Calu3 (cell line): Measurements from ENCODE around the gene FXYD3. TPM values are rescaled to one million over a fixed set of nuclear protein-coding genes. Genes with fewer than 3 reads are reported as not detected.

Experiments used
- BruUV-seq: library from RNA; stranded (reverse); fragments of 400-500 nt; replicated peaks from 2 replicates; lab custom pipeline; 2021; lab: Mats Ljungman, UMichigan
- CTCF ChIA-PET: fragments of 300-600 bp; sonication (Branson Sonifier 250); formaldehyde crosslinking; loops from one replicate; lab custom pipeline; 2022; ENCODE audit warnings: antibody characterized with exemption; lab: Charles Lee
- DNase-seq: peaks from one replicate; pipeline ENCODE4 v3.0.0; 2022
- H3K27ac Mint-ChIP-seq: one replicate; pipeline ENCODE4 v1.8.0; 2022; ENCODE audit warnings: mixed read lengths; ENCODE audit not compliant: unreplicated experiment
- H3K27me3 Mint-ChIP-seq: one replicate; pipeline ENCODE4 v1.8.0; 2022; ENCODE audit warnings: mixed read lengths; ENCODE audit not compliant: unreplicated experiment
- H3K36me3 Mint-ChIP-seq: one replicate; pipeline ENCODE4 v1.8.0; 2022; ENCODE audit warnings: mild to moderate bottlenecking, moderate library complexity, mixed read lengths; ENCODE audit not compliant: insufficient read depth, unreplicated experiment
- H3K4me1 Mint-ChIP-seq: one replicate; pipeline ENCODE4 v1.8.0; 2022; ENCODE audit warnings: mild to moderate bottlenecking, low read depth, mixed read lengths; ENCODE audit not compliant: unreplicated experiment
- H3K4me3 Mint-ChIP-seq: one replicate; pipeline ENCODE4 v1.8.0; 2022; ENCODE audit warnings: mild to moderate bottlenecking, low read depth, moderate library complexity, mixed read lengths; ENCODE audit not compliant: unreplicated experiment
- H3K9me3 Mint-ChIP-seq: one replicate; pipeline ENCODE4 v1.8.0; 2022; ENCODE audit warnings: low read depth, mixed read lengths; ENCODE audit not compliant: unreplicated experiment
- intact Hi-C: fragments of 100-400 bp; cut with micrococcal nuclease; formaldehyde crosslinking; loops from one replicate; pipeline ENCODE4 v1.10.0; 2022; ENCODE audit not compliant: unreplicated experiment
- total RNA-seq: library from RNA; stranded (reverse); gene quantifications from 2 replicates; pipeline ENCODE4 v1.2.3, GENCODE V29; 2022
- TF ChIP-seq, protein P1 (sequence below): fragments of 200-600 bp; IDR thresholded peaks from one replicate; pipeline ENCODE4 v1.8.0; 2022; ENCODE audit warnings: antibody characterized with exemption; ENCODE audit not compliant: unreplicated experiment

FXYD3 gene
- total RNA-seq, 1 experiment from 2014 or later = 183 TPM

DNA sequence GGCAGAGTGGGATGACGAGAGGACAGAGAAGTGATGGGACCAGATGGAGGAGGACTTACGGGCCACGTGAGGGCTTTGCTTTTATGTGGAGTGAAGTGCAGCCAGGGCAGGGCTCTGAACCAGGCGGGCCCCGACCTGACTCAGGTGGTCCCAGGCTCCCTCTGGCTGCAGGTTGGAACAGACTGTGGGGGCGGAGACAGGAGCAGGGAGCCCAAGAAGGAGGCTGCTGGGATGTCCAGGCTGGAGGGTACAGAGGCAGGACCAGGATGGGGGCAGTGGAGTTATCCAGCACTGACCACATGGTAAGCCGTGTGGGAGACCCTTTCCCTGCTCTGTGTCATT lies 41.0 kb downstream of the FXYD3 start:
- Mint-ChIP-seq H3K36me3 (peaks cover 78% of the 10 kb centered on the region), H3K4me1 (peaks cover 46% of the 10 kb centered on the region), H3K9me3 (peaks cover 3% of the 10 kb centered on the region), H3K27ac (peak overlapping the region; percentile 96), H3K27me3 (no peaks in the 10 kb centered on the region), H3K4me3 (peak overlapping the region; percentile 99)
- DNase-seq = no peak
- TF ChIP-seq, protein P1, sequence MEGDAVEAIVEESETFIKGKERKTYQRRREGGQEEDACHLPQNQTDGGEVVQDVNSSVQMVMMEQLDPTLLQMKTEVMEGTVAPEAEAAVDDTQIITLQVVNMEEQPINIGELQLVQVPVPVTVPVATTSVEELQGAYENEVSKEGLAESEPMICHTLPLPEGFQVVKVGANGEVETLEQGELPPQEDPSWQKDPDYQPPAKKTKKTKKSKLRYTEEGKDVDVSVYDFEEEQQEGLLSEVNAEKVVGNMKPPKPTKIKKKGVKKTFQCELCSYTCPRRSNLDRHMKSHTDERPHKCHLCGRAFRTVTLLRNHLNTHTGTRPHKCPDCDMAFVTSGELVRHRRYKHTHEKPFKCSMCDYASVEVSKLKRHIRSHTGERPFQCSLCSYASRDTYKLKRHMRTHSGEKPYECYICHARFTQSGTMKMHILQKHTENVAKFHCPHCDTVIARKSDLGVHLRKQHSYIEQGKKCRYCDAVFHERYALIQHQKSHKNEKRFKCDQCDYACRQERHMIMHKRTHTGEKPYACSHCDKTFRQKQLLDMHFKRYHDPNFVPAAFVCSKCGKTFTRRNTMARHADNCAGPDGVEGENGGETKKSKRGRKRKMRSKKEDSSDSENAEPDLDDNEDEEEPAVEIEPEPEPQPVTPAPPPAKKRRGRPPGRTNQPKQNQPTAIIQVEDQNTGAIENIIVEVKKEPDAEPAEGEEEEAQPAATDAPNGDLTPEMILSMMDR = no peak
- no TSS peak for BruUV-seq
- CTCF ChIA-PET = interaction anchor here (0.5 kb wide), 1 partner anchor 96 kb away, joined by 4 read pairs; no protein-coding TSS in a partner anchor
- intact Hi-C loops = no loop called here

DNA sequence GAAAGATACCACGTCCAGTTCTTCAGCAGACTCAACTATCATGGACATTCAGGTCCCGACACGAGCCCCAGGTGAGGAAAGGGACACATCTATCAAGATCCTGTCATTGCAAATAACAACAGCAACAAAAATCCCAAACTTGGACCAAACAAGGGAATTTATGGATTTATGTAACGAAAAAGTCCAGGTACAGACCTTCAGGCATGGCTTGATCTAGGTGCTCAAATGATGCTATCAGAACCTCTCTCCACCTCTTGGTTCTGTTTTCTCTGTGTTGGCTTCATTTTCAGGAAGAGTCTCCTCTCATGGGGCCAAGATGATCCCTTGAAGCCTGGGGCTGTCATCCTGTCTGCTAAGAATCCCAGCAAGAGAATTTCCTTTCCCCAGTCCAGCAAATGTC lies 41.8 kb downstream of the FXYD3 start:
- CTCF ChIA-PET = no interaction called here
- Mint-ChIP-seq H3K36me3 (peaks cover 86% of the 10 kb centered on the region), H3K27ac (no peak overlapping the region), H3K27me3 (no peaks in the 10 kb centered on the region), H3K4me3 (no peak overlapping the region), H3K9me3 (peaks cover 7% of the 10 kb centered on the region), H3K4me1 (peaks cover 54% of the 10 kb centered on the region)
- BruUV-seq = no TSS peak
- intact Hi-C loops = no loop called here
- no peak for DNase-seq
- TF ChIP-seq, protein P1 = no peak

DNA sequence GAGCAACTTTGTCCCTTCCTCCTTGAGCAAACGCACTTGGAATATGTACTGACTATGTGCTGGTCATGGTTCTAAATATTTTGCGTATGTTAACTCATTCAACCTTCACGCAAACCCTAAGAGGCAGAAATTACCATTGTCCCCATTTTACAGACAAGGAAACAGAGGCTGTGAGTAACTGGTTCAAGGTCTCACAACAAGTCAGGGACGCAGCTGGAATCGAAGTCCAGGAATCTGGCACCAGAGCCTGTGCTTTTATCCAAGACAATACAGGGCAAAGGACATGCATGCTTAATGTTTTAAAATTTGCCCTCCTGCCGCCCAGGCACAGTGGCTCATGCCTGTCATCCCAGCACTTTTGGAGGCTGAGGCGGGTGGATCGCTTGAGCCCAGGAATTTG lies 44.0 kb downstream of the FXYD3 start:
- Mint-ChIP-seq H3K27me3 (no peaks in the 10 kb centered on the region), H3K4me1 (peaks cover 66% of the 10 kb centered on the region), H3K9me3 (peaks cover 7% of the 10 kb centered on the region), H3K27ac (no peak overlapping the region), H3K36me3 (peaks cover 99% of the 10 kb centered on the region), H3K4me3 (no peak overlapping the region)
- CTCF ChIA-PET = no interaction called here
- TF ChIP-seq, protein P1 = no peak
- no peak for DNase-seq
- intact Hi-C loops = loop anchor here (5.0 kb wide), 1 partner anchor 58 kb away; no protein-coding TSS in a partner anchor
- BruUV-seq = no TSS peak

DNA sequence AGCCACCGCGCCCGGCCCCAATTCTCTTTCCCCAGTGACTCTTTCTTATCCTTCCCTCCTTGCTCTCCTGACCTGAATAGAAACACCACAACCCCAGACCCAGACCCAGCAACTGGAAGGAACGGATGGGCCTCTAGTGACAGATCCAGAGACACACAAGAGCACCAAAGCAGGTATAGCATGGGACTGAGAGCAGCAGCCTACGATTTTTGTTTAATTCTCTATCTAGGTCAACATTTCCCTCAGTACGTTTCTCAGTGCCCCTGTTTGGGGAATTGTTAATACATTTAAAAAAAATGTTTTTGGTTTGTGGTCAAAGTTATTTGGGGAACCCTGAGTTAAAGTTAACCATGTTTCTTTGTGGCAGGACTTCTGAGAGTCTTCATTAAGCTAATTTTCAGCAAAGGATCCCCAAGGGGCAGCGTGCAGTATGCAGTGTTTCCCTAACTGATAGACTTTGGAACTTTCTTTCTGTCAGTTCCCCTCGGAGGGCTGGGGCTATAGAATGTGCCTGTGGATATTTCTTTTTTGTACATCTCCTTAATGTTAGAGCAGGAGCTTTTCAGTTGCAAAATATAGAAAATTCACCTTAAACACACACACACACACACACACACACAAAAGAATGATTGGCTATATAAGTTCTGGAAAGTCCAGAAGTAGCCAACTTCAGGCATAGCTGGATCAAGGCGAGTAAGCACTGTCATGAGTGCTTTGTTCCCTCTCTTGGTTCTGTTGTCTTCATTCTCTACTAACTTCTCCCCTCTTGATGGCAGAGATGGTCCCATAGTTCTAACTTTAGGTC lies 45.2 kb downstream of the FXYD3 start:
- peaks cover 7% of the 10 kb centered on the region for H3K9me3 Mint-ChIP-seq
- H3K36me3 Mint-ChIP-seq = peaks cover 99% of the 10 kb centered on the region
- H3K4me1 Mint-ChIP-seq = peaks cover 74% of the 10 kb centered on the region
- no peak overlapping the region for H3K4me3 Mint-ChIP-seq
- peak overlapping the region; percentile 53 for H3K27ac Mint-ChIP-seq
- BruUV-seq = no TSS peak
- CTCF ChIA-PET = no interaction called here
- intact Hi-C loops = loop anchor here (5.0 kb wide), 1 partner anchor 56 kb away; no protein-coding TSS in a partner anchor
- no peaks in the 10 kb centered on the region for H3K27me3 Mint-ChIP-seq
- DNase-seq = no peak
- TF ChIP-seq, protein P1 = no peak
